Muscle of back (tissue), 11 donors: ENCODE results near the gene SLC38A2. TPM values are rescaled to one million over a fixed set of nuclear protein-coding genes. Genes with fewer than 3 reads are reported as not detected.
"Not testable (repeated sequence)": the region's sequence is repeated elsewhere in the genome, so short reads cannot be mapped to it uniquely, and the experiment has no call there.

Source experiments
- DNase-seq, 3 donors: peaks; one replicate each; pipeline versions ENCODE4 v3.0.0 to v3.0.0-alpha.2; 2013
- polyA plus RNA-seq, 10 donors: library from polyadenylated mRNA; unstranded; fragments of 120-200 nt; gene quantifications; one replicate each; pipeline ENCODE4 v1.2.1, GENCODE V29; 2013; ENCODE audit not compliant: insufficient read length in 10 of 10

SLC38A2 gene
- polyA plus RNA-seq, 10 donors: 84.3 to 139 (median 117) TPM

GRCh38 chr12:46399461-46400248 is 27.1 kb upstream of the SLC38A2 start:
- DNase-seq: not testable (repeated sequence)

GRCh38 chr12:46396826-46397225 is 24.3 kb upstream of the SLC38A2 start:
- DNase-seq: no peak

- peak in 1 of 3 donors; percentile 66 for DNase-seq
Measured at GRCh38 chr12:46395388-46395787, 22.8 kb upstream of the SLC38A2 start.

GRCh38 chr12:46391630-46392029 is 19.1 kb upstream of the SLC38A2 start:
- peak; percentile 81 to 93 (median 83) for DNase-seq

GRCh38 chr12:46390881-46391280 is 18.3 kb upstream of the SLC38A2 start:
- DNase-seq: no peak

- no peak for DNase-seq
Measured at GRCh38 chr12:46390304-46390703, 17.7 kb upstream of the SLC38A2 start.

GRCh38 chr12:46389031-46389616 is 16.6 kb upstream of the SLC38A2 start:
- DNase-seq: peak in 2 of 3 donors; percentile 55 to 95

GRCh38 chr12:46388427-46389021 is 16.0 kb upstream of the SLC38A2 start:
- DNase-seq: peak in 1 of 3 donors; percentile 85

GRCh38 chr12:46387670-46388069 is 15.1 kb upstream of the SLC38A2 start:
- no peak for DNase-seq

GRCh38 chr12:46386877-46387629 is 14.5 kb upstream of the SLC38A2 start:
- DNase-seq: peak; percentile 58 to 83 (median 66)

GRCh38 chr12:46386360-46386867 is 13.8 kb upstream of the SLC38A2 start:
- peak; percentile 59 to 97 (median 75) for DNase-seq

- DNase-seq: peak in 1 of 3 donors; percentile 38
Measured at GRCh38 chr12:46385438-46385837, 12.9 kb upstream of the SLC38A2 start.

GRCh38 chr12:46384451-46385309 is 12.1 kb upstream of the SLC38A2 start:
- DNase-seq: no peak

- DNase-seq: peak; percentile 92 to 97 (median 93)
Measured at GRCh38 chr12:46383654-46384450, 11.3 kb upstream of the SLC38A2 start.

- DNase-seq: peak; percentile 98 to 99 (median 99)
Measured at GRCh38 chr12:46382964-46383653, 10.5 kb upstream of the SLC38A2 start.

- no peak for DNase-seq
Measured at GRCh38 chr12:46382408-46382963, 9.9 kb upstream of the SLC38A2 start.

GRCh38 chr12:46380881-46381280 is 8.3 kb upstream of the SLC38A2 start:
- DNase-seq: no peak

GRCh38 chr12:46380022-46380796 is 7.6 kb upstream of the SLC38A2 start:
- no peak for DNase-seq
